B cell (primary cell): ENCODE data around the gene SHISA3.

Source experiments
- EZH2 ChIP-seq: IDR thresholded peaks from 2 replicates; pipeline ENCODE4 v1.6.1; 2012; ENCODE audit warnings: borderline replicate concordance, low read depth, mild to moderate bottlenecking, moderate library complexity, low read length; ENCODE audit not compliant: insufficient read depth, poor library complexity, severe bottlenecking
- TF ChIP-seq, protein P1 (sequence below): fragments of 200-600 bp; IDR thresholded peaks from one replicate; pipeline ENCODE4 v1.8.0; 2022; ENCODE audit warnings: antibody characterized with exemption, mild to moderate bottlenecking

DNA sequence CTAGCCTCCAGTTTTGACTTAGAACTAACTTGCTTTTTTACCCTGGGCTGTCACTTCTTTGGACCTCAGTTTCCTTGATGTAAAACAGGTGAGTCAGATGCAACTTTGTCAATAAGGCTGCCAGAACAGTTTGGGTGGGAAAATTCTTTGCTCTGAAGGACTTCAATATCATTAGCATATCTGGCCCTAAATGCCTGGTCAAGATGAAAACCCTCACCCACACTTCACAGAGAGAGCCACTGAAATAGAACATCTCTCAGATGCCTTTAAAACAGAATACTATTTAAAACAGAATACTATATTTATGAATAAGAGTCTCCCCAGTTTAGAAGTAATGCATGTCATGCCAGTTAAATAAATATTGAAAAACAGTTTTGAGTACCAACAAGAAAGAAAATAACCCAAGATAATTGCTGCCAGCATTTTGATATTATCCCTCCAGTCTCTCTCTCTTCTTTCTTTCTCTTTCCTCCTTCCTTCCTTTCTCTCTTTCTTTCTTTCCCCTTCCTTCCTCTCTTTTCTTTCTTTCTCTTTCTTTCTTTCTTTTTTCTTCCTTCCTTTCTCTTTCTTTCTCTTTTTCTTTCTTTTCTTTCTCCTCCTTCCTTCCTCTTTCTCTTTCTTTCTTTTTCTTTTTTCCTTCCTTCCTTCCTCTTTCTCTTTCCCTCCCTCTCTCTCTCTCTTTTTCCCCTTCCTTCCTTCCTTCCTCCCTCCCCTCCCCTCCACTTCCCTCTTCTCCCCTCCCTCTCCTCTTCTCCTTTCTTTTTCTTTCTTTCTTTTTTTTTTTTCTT lies 32.8 kb upstream of the SHISA3 start:
- TF ChIP-seq, protein P1, sequence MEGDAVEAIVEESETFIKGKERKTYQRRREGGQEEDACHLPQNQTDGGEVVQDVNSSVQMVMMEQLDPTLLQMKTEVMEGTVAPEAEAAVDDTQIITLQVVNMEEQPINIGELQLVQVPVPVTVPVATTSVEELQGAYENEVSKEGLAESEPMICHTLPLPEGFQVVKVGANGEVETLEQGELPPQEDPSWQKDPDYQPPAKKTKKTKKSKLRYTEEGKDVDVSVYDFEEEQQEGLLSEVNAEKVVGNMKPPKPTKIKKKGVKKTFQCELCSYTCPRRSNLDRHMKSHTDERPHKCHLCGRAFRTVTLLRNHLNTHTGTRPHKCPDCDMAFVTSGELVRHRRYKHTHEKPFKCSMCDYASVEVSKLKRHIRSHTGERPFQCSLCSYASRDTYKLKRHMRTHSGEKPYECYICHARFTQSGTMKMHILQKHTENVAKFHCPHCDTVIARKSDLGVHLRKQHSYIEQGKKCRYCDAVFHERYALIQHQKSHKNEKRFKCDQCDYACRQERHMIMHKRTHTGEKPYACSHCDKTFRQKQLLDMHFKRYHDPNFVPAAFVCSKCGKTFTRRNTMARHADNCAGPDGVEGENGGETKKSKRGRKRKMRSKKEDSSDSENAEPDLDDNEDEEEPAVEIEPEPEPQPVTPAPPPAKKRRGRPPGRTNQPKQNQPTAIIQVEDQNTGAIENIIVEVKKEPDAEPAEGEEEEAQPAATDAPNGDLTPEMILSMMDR, result peak; percentile 29
- TF ChIP-seq EZH2, result no peak
